Measurements from ENCODE around the gene CARD18. TPM values are rescaled to one million over a fixed set of nuclear protein-coding genes. Genes with fewer than 3 reads are reported as not detected.

CARD18 gene
- total and polyA plus RNA-seq, 4 donors, result not detected

DNA sequence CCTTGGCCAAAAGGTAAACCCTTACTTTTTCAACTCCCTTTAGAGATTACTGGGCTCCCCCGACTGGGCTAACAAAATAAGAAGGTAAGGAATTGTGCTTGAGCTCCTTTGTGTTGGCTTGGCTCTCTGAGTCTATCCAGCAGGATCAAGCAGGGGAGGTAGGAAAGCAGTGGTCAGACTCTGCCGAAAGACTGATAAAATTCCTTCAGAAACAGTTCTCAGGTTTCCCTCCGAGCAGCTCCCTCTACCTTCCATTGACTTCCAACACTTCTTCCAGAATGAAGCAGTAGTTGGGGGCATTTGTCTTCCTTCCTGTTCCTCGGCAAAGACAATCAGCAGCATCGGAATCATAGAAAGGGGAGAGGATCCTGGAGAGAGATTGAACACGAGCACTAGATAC lies 16.1 kb upstream of the CARD18 start:
- H3K36me3 ChIP-seq (ENCODE audit: control insufficient read depth in 4 of 4, insufficient read depth in 3 of 4, low read depth in 1 of 4, low read length in 3 of 4), result no peaks in the 10 kb centered on the region
- WGBS, result 68% methylated on average over 6 of the region's 6 CpGs
- no peaks in the 10 kb centered on the region for H3K9me3 ChIP-seq (ENCODE audit: control insufficient read depth in 4 of 4, low read length in 3 of 4)
- no peaks in the 10 kb centered on the region for H3K27me3 ChIP-seq (ENCODE audit: control insufficient read depth in 4 of 4, insufficient read depth in 4 of 4, low read length in 3 of 4)
- TF ChIP-seq, protein P1, sequence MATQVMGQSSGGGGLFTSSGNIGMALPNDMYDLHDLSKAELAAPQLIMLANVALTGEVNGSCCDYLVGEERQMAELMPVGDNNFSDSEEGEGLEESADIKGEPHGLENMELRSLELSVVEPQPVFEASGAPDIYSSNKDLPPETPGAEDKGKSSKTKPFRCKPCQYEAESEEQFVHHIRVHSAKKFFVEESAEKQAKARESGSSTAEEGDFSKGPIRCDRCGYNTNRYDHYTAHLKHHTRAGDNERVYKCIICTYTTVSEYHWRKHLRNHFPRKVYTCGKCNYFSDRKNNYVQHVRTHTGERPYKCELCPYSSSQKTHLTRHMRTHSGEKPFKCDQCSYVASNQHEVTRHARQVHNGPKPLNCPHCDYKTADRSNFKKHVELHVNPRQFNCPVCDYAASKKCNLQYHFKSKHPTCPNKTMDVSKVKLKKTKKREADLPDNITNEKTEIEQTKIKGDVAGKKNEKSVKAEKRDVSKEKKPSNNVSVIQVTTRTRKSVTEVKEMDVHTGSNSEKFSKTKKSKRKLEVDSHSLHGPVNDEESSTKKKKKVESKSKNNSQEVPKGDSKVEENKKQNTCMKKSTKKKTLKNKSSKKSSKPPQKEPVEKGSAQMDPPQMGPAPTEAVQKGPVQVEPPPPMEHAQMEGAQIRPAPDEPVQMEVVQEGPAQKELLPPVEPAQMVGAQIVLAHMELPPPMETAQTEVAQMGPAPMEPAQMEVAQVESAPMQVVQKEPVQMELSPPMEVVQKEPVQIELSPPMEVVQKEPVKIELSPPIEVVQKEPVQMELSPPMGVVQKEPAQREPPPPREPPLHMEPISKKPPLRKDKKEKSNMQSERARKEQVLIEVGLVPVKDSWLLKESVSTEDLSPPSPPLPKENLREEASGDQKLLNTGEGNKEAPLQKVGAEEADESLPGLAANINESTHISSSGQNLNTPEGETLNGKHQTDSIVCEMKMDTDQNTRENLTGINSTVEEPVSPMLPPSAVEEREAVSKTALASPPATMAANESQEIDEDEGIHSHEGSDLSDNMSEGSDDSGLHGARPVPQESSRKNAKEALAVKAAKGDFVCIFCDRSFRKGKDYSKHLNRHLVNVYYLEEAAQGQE (IDR thresholded peaks at IDR 0.05), result no peak
- TF ChIP-seq SP1 (IDR thresholded peaks at IDR 0.05) (no peak), RAD21 (IDR thresholded peaks at IDR 0.05) (no peak)
- no peak overlapping the region for H3K27ac ChIP-seq (ENCODE audit: low read depth in 1 of 2, low read length in 2 of 2)
- H3K4me1 ChIP-seq (ENCODE audit: control insufficient read depth in 4 of 4, insufficient read depth in 4 of 4, low read length in 3 of 4), result no peaks in the 10 kb centered on the region
- no peak overlapping the region for H3K4me3 ChIP-seq (ENCODE audit: low read depth in 1 of 3, low read length in 3 of 3)
- no peak overlapping the region for H3K9ac ChIP-seq (ENCODE audit: low read depth in 1 of 2, low read length in 2 of 2)
- no peak for DNase-seq (ENCODE audit: low spot score)

DNA sequence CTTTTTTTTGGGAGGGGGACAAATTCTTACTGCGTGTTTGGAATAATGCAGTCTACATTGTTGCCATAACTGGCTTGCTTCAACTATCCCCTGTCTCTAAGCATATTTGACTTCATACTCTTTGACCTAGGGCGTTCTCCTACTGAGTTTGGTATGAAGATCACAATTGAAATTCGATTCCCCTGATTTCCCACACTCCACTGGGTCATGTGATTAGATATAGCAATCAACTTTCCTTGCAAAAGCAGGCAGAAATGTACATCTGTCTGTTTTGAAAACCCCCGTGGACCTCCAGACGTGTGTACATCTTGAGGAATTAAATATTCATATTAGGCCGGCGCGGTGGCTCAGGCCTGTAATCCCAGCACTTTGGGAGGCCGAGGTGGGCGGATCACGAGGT lies 13.8 kb upstream of the CARD18 start:
- Histone ChIP-seq H3K9me3 (ENCODE audit: control insufficient read depth in 4 of 4, low read length in 3 of 4) (no peaks in the 10 kb centered on the region), H3K27me3 (ENCODE audit: control insufficient read depth in 4 of 4, insufficient read depth in 4 of 4, low read length in 3 of 4) (no peaks in the 10 kb centered on the region), H3K9ac (ENCODE audit: low read depth in 1 of 2, low read length in 2 of 2) (no peak overlapping the region), H3K27ac (ENCODE audit: low read depth in 1 of 2, low read length in 2 of 2) (no peak overlapping the region), H3K36me3 (ENCODE audit: control insufficient read depth in 4 of 4, insufficient read depth in 3 of 4, low read depth in 1 of 4, low read length in 3 of 4) (no peaks in the 10 kb centered on the region), H3K4me1 (ENCODE audit: control insufficient read depth in 4 of 4, insufficient read depth in 4 of 4, low read length in 3 of 4) (no peaks in the 10 kb centered on the region), H3K4me3 (ENCODE audit: low read depth in 1 of 3, low read length in 3 of 3) (no peak overlapping the region)
- TF ChIP-seq FOXA1 (IDR thresholded peaks at IDR 0.05), result no peak
- no peak for TF ChIP-seq YY1 (IDR thresholded peaks at IDR 0.05)
- TF ChIP-seq, protein P2, sequence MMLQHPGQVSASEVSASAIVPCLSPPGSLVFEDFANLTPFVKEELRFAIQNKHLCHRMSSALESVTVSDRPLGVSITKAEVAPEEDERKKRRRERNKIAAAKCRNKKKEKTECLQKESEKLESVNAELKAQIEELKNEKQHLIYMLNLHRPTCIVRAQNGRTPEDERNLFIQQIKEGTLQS (IDR thresholded peaks at IDR 0.05), result no peak
- no peak for TF ChIP-seq HNF4G (IDR thresholded peaks at IDR 0.05)
- TF ChIP-seq, protein P3, sequence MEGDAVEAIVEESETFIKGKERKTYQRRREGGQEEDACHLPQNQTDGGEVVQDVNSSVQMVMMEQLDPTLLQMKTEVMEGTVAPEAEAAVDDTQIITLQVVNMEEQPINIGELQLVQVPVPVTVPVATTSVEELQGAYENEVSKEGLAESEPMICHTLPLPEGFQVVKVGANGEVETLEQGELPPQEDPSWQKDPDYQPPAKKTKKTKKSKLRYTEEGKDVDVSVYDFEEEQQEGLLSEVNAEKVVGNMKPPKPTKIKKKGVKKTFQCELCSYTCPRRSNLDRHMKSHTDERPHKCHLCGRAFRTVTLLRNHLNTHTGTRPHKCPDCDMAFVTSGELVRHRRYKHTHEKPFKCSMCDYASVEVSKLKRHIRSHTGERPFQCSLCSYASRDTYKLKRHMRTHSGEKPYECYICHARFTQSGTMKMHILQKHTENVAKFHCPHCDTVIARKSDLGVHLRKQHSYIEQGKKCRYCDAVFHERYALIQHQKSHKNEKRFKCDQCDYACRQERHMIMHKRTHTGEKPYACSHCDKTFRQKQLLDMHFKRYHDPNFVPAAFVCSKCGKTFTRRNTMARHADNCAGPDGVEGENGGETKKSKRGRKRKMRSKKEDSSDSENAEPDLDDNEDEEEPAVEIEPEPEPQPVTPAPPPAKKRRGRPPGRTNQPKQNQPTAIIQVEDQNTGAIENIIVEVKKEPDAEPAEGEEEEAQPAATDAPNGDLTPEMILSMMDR (IDR thresholded peaks at IDR 0.05; ENCODE audit: low read depth, low read length, missing input control), result no peak
- no peak for TF ChIP-seq FOXA2 (IDR thresholded peaks at IDR 0.05)
- no peak for TF ChIP-seq EGR1 (IDR thresholded peaks at IDR 0.05; ENCODE audit: low read depth in 2 of 2)
- 86% methylated on average over 11 of the region's 11 CpGs for WGBS
- DNase-seq (ENCODE audit: low spot score), result no peak

DNA sequence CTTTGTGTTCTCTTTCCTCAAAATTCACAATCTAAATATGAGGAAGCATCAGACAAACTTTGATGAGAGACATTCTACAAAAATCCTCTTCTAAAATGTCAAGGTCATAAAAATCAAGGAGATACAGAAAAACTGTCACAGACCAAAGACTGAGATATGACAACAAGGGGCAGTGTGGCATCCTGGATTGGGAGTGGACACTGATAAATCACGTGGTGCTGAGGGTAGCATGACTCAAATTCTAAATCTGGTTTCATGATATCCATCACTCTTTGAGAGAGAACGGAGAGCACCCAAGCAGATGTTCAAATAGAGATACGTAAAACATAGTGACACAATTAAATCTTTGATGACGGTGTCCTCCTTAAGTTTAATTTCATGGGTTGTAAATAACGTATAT lies 13.0 kb upstream of the CARD18 start:
- no peak for DNase-seq (ENCODE audit: low spot score)
- Histone ChIP-seq H3K9ac (ENCODE audit: low read depth in 1 of 2, low read length in 2 of 2) (no peak overlapping the region), H3K27me3 (ENCODE audit: control insufficient read depth in 4 of 4, insufficient read depth in 4 of 4, low read length in 3 of 4) (no peaks in the 10 kb centered on the region), H3K4me1 (ENCODE audit: control insufficient read depth in 4 of 4, insufficient read depth in 4 of 4, low read length in 3 of 4) (no peaks in the 10 kb centered on the region), H3K36me3 (ENCODE audit: control insufficient read depth in 4 of 4, insufficient read depth in 3 of 4, low read depth in 1 of 4, low read length in 3 of 4) (no peaks in the 10 kb centered on the region), H3K4me3 (ENCODE audit: low read depth in 1 of 3, low read length in 3 of 3) (no peak overlapping the region), H3K9me3 (ENCODE audit: control insufficient read depth in 4 of 4, low read length in 3 of 4) (no peaks in the 10 kb centered on the region), H3K27ac (ENCODE audit: low read depth in 1 of 2, low read length in 2 of 2) (no peak overlapping the region)
- TF ChIP-seq, protein P1 (IDR thresholded peaks at IDR 0.05), result no peak
- TF ChIP-seq RXRA (IDR thresholded peaks at IDR 0.05) (no peak), TAF1 (conservative IDR thresholded peaks at IDR 0.05) (no peak), FOXA2 (IDR thresholded peaks at IDR 0.05) (no peak), YY1 (IDR thresholded peaks at IDR 0.05) (no peak), NR2F2 (IDR thresholded peaks at IDR 0.05) (no peak), HNF4G (IDR thresholded peaks at IDR 0.05) (no peak), GABPA (IDR thresholded peaks at IDR 0.05 in 1 of 2, conservative IDR thresholded peaks at IDR 0.05 in 1 of 2) (no peak), HNF4A (conservative IDR thresholded peaks at IDR 0.05) (no peak), SP1 (IDR thresholded peaks at IDR 0.05) (no peak)
- TF ChIP-seq, protein P2 (IDR thresholded peaks at IDR 0.05), result no peak
- TF ChIP-seq, protein P4, sequence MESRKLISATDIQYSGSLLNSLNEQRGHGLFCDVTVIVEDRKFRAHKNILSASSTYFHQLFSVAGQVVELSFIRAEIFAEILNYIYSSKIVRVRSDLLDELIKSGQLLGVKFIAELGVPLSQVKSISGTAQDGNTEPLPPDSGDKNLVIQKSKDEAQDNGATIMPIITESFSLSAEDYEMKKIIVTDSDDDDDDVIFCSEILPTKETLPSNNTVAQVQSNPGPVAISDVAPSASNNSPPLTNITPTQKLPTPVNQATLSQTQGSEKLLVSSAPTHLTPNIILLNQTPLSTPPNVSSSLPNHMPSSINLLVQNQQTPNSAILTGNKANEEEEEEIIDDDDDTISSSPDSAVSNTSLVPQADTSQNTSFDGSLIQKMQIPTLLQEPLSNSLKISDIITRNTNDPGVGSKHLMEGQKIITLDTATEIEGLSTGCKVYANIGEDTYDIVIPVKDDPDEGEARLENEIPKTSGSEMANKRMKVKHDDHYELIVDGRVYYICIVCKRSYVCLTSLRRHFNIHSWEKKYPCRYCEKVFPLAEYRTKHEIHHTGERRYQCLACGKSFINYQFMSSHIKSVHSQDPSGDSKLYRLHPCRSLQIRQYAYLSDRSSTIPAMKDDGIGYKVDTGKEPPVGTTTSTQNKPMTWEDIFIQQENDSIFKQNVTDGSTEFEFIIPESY (IDR thresholded peaks at IDR 0.05), result no peak
- TF ChIP-seq, protein P5, sequence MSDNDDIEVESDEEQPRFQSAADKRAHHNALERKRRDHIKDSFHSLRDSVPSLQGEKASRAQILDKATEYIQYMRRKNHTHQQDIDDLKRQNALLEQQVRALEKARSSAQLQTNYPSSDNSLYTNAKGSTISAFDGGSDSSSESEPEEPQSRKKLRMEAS (IDR thresholded peaks at IDR 0.05), result no peak
- 81% methylated on average over 5 of the region's 5 CpGs for WGBS
